NCI-H1694 treated with DMSO at 0.1 percent for 48 hours (cell line): ENCODE measurements around the gene PTGIS.

Source experiments
- DNase-seq: peaks from one replicate; lab custom pipeline; 2025; lab: John Stamatoyannopoulos, UW

Gene PTGIS

DNA sequence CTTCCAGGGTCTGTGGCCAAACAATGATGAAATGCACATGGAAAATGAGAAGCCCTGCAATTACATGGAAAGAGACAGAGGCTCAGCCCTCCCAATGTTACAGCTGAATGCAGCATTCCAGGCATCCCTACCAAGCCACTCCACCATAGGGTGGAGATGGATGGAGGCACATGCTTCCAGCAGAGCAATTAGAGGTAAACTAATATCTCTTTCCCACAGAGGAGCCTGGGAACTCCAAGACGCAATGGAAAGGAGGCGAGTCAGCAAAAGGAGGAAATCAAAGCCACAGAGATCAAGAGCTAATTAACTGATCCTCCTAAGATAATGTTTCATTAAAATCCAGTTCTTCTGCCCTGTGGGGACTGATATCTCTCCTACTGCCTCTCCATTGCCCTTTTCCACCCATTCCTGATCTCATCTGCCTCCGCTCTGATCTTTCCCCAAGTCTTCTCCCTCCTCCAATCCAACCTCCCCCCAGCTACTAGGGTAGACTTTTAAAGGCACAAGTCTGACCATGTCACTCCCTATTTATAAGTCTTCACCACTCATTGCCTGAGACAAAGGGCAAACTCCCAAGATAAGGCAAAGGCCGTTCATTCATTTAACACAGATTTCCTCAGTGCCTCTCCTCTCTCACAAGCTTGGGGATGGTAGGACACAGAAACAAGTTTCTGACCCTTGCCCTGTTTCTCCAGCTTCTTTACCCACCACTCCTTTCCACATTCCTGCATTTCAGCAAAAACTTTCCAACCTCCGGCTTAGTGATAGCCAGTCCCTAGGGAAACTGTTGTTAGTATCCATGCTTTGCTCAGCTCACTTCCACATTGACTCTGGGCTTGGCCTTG lies 71.2 kb downstream of the PTGIS start:
- DNase-seq: no peak

DNA sequence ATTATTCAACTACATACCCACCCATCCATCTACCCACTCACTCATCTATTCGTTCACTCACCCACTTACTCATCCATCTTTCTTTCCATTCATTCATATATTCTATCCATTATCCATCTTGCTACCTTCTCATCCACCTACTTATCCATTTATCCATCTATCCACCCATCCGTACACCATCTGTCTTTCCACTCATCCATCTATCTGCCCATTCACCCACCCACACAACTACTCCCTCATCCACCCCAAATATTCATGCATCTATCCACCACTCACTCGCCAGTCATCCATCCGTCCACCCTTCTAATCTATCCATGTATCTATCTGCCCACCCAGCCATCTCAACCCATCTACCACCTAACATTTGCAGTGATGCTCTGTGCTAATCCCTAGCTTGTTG lies 71.9 kb downstream of the PTGIS start:
- DNase-seq: no peak

DNA sequence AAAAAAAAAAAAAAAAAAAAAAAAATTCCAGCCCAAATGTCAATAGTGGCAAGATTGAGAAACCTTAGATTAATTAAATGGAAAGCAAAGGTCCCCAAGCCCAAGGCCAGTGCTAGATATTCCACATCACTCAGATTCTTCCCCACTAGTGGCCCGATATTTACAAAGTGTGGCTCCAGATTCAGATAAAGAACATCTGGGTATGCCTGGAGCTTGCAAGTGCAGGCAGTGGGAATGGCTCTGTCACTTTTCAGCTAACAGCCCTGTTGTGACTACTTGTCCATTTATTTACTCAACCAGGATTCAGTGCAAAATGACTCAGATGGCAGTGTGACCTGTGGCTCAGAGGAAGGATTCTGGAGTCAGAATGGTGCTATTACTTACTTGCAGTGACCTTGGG lies 77.2 kb downstream of the PTGIS start:
- no peak for DNase-seq

DNA sequence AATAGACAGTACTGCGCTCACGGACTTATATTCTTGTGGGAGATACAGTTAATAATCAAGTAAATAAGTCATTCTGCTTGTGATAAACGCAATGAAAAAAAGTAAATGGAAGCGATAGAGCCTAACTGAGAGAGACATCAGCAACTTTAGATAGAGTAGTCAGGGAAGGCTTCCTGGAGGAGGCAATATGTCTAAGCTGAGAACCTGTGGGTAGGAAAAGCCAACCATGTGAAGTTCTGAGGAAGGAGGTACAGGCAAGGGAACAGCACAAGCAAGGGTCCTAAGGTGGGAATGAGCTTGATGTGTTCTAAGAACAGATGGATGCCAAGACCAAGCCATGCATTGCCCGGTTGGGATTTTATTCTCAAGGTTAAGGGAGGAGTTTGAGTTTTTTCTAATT lies 78.2 kb downstream of the PTGIS start:
- no peak for DNase-seq

DNA sequence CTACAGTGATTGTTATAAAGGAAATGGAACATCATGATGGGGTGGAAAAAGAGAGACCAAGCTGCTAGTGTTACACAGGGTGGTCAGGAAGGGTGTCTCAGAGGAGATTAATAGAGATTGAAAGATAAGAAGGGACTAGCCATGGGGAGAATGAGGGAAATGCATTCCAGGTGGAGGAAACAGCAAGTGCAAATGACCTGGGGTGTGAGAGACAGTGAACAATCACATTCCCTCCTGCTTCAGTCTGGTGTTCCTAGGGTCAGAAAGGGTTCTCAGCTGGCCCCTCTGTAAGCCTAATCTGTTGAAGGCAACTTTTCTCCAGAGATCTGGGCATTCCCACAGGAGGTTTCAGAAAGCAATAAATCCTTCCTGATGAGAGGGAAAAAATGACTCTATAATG lies 81.9 kb downstream of the PTGIS start:
- DNase-seq: no peak

DNA sequence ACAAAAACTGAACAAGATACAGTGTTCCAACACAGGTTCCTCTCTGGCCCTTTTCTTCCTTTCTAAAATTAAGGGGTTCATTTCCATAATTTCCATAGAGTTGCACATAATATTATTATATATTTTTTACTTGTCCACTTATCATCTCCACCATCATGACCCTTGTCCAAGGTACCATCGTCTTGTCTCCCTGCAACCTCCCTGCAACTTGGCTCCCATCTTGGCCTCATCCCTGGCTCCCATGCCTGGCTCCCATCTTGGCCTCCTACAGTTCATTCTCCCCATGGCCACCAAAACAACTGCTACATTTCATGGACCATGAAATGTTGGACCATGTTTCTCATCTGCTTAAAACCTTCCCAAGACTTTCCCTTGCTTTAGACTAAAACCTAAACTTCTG lies 82.4 kb downstream of the PTGIS start:
- no peak for DNase-seq

DNA sequence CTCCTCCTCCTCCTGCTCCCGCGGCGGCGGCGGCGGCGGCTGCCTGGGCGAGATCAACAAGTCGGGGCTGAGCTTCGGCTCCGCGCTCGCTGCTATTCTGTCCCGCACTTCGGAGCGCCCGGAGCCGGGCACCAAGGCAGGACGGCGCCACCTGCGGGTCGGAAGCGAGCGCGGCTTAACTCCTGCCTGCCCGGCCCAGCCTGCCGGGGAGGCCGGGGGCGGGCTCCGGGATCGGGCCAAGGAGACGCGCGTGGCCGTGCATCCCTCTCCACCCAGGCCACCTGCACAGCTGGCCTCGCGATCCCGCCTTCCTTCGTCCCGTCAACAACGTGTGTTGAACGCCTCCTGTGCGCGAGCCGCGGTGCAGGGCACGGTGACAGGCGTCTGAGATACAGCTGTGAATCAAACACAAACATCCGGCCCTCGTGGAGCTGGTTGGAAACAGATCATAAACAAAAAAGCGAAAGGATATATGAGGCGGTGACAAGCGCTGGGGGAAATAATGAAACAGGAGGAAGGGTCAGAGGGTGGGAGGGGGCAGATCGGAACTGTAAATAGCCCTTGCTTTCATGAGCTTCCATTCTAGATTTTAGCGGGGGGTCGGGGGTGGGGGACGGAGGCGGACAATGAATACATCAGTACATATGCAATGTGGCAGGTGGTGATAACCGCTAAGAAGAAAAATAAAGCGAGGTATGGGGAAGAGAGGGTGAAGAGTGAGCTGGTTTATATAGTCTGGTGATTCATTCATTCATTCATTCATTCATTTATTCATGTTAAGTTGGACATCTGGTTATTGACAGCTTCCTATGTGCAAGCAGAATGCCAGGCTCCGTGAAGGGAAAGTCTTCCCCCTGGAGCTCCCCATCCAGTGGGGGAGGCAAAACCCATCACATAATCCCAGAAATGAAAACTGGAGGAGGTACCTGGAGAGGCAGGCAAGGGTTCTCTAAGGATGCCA lies 83.5 kb downstream of the PTGIS start:
- peak; percentile 72 for DNase-seq

DNA sequence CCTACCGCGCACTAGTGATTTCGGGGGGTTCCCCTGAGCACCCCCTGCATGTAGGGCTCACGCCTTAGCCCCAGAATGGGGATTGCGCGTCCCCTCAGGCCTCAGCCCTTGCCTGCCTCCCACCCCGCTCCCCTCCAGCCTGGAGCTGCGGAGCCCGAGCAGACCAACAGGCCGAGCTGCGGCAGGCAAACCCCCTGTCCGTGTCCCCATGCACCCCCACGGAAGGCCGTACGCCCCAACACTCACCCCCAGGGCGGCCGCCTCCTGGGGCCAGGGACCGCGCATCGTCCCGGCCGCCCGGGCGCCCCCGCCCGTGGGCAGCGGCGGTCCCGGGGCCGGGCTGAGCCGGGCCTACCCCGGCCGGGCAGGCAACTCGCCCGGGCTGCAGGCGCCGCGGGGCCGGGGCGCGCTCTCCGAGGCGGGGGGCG lies 84.2 kb downstream of the PTGIS start:
- no peak for DNase-seq

DNA sequence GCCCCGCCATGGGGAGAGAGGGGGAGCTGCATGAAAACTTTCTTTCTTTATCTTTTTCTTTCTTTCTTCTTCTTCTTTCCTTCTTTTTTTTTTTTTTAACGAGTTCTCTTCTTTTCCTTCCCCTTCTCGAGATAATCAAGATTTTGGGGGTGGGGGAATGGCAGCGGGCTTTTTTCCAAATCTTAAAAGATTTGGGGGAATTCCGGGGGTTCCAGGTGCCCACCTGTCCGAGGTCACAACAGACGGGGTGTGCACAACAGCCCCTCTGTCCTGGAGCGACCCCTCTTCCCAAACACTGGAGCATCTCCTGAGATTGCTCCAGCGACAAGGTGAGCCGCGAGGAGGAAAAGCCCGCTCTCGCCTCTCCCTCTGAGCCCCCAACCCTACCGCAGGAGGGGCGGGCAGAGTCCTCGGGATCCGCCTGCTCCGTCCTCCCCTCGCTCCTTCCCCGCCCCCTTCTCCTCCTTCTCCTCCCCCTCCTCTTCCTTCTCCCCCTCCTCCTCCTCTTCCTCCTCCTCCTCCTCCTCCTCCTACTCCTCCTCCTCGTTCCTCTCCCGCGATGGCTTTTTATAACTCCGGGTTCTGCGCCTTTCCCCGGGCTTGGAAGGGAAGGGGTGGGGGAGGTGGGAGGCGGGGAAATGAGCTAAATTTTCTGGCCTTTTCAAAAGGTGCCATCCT lies 84.8 kb downstream of the PTGIS start:
- DNase-seq: no peak

DNA sequence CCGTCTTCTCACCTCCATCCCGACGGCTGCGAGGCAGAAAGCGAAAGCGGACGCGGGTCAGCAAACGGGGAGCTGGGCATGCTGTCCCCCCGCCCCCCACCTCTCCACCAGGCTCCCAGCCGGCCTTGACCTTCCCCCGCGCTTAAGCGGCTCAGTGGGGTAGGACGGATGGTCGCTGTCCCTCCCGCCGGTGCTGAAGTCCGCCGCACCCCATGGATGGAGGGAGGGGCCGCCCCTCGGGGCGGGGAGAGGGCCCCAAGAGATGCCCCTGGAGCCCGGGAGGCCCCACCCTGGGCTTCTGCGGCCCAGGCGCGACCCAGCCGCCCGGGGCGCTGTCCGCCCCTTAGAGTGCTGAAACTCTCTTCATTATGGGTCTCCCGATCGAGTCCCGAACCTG lies 85.3 kb downstream of the PTGIS start, which contains the start of gene KCNB1:
KCNB1 (minus strand) TSS at position 48 of the 397 bp plus-strand sequence. CDS start 188 bp downstream, outside the sequence.
- DNase-seq: no peak

DNA sequence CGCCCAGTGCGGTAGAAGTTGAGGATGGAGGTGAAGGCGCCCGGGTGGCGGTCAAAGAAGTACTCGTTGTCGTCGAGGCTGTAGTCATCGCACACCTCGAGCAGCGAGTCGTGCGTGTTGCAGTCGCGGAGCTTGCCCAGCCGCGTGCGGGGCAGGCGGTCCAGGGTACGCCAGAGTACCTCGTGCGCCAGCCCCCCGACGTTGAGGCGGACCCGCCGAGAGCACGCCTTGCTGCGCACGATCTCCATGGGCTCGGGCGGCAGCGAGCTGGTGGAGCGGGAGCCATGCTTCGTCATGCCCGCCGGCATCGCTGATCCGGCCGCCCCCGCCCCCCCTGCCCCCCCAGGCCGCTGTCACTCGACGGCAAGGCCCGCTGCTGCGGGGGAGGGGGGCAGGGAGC lies 85.8 kb downstream of the PTGIS start:
- DNase-seq: no peak

DNA sequence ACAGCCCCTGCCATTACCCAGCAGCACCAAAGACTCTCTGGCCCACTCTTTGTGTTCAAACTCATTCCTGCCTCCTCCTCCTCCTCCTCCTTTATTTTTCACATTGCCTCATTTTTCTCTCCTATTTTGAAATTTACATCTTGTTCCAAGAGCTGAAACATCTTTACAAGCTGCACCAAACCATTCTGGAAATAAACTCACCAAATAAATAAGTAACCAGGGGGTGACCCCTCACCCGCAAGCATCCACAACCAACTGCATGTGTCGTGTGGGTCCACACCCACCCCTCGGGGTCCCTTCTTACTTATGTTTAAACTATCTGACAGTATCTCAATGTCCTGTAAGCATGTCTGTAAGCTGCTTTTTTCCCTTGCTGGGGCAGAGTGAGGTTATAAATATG lies 86.8 kb downstream of the PTGIS start:
- DNase-seq: no peak

DNA sequence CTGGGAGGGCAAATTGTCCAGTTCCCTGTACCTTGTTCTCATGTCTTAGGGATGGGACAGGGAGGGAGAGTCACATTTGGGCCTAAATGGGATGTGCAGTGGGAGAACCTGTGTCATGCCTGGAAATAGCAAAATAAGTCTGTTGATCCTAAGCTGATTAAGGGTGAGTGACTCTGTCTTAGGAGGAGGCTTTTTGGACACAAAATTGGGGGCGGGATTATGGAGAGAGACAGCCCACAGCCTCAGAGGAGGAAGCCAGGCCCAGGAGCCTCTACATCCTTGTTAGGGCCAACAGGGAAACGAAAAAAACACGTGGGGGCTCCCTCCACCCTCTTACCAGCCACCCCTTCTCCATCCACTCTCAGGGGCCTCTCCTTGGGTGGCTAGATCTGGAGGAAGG lies 87.7 kb downstream of the PTGIS start:
- no peak for DNase-seq

DNA sequence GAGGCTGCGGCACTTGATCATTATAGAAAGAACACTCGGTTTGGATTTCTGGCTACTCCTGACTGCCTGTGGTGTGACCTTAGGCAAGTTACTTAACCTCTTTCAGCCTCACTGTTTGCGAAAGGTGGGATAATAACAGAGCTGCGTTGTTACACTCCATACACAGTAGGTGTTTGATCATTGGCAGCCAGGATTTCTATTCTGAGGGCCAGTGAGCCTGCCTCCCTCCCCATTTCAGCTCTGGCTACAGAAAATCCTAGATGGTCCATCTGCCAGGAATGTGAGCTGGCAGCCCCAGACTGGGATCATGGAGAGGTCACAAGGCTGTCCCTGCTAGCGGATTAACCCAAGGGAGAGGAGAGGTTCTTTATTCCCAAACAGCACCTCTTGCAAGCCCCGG lies 88.2 kb downstream of the PTGIS start:
- DNase-seq: no peak

DNA sequence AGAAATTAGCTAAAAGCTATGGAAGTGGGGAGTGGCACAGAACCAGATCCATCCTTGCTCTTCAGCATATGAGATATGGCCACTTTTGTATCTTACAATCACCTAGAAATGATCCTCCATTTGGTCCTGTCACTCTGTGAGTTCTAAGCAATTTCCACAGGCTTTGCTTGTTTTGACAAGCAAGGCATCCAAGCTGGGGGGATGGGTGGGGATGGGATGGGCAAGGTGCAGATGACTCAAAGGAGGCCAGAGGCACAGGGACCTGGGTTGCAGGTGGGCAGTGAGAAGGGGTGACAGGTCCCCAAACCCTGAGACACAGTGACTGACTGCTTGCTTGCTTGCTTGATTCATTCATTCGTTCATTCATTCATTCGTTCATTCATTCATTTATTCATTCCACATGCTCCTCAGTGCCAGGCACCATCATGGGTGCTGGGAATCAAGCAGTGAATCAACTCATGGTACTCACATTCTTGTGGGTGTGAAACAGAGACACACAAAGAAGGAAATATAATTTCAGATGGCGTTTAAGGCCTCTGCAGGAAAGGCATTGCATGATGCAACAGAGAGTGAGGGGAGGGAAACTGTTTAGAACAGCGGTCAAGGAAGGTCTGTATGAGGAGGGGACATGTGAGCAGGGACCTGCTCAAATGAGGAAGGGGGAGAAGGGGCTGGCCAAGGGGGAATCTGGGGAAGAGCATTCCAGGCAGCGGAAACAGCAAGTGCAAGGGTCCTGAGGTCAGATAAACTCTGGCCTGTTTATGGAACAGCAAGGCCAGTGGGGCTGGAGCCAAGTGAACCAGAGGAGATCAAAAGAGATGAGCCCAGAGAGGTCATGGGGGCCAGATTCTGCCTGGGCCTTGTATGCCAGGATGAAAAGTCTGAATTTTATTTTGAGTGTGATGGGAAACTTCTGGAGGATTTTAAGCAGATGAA lies 88.9 kb downstream of the PTGIS start:
- no peak for DNase-seq

DNA sequence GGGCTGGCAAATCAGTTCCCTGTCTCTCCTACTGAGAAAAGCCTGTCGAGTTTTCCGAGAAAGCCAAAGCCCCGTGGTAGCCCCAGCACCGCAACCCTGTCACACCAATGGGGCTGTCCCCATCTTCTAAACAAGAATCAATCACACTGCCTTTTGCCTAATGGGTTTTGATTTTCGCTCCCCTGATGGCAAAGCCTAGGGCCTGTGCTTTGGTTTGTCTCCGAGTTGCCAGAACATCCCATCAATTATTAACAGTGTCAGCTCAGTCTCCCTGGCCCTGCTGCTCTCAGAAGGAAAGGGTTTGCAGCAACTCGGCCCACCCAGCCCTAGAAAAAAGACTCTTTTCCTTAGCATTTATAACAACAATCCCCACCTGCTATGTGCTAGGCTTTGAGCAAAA lies 89.7 kb downstream of the PTGIS start:
- DNase-seq: no peak

DNA sequence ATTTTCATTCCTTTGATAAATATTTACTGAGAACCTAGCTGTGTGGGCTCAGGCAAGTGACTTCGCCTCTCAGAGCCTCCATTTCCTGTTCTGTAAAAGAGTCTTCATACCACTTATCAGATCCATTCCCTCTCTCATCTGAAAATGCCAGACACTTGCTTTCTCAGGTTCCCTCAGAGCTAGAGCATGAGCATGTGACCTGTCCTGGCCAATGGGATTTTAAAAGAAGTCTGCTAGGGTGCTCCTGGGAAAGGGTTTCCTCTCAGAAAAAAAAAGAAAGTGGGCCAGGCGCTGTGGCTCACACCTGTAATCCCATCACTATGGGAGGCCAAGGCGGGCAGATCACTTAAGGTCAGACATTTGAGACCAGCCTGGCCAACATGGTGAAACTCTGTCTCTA lies 90.7 kb downstream of the PTGIS start:
- DNase-seq: no peak

DNA sequence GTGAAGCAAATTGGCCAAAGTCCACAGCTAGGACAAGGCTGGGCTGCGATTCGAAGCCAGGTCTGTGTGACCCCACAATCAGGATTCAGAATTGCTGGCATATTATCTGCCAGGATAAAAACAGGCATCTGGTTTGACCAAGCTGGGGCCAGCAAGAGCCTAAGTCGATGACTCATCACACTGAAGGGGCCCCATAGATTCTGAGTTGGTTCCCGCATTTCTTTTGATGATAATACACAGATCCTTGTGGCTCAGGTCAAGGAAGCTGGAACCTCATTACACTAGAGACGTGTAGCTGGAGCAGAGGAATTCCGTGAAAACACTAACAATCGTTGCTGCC lies 92.0 kb downstream of the PTGIS start:
- no peak for DNase-seq

DNA sequence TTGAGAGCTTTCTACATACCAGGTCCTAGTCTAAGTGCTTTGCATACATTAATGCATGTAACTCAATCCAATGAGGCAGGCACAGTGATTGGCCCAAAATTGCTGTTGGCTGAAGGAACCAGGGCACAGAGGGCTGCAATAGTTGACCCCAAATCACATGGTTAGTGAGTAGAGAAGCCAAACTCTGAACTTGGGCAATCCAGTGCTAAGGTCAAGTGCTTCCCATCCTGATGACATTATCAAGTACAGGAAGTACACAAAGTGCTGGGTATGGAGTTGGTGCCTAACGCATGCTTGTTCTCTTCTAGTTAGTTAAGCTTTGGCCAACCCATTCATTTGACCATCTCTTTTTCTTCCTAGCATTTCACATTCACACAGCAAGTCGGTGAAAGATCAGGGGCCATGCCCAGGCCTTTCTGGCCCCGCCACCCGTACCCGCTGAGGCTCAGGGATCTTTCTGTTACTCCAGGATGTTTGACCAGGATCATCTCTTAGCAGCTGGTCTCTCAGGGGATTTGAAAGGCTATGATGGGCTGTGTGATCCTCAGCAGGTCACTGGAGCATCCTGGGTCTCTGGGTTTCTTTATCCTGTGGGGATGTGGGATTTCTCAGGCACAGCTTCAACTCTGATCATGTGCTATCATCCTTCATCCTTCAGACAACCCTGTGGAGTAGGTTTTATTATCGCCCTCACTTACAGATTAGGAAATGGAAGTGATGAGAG lies 92.5 kb downstream of the PTGIS start:
- no peak for DNase-seq

DNA sequence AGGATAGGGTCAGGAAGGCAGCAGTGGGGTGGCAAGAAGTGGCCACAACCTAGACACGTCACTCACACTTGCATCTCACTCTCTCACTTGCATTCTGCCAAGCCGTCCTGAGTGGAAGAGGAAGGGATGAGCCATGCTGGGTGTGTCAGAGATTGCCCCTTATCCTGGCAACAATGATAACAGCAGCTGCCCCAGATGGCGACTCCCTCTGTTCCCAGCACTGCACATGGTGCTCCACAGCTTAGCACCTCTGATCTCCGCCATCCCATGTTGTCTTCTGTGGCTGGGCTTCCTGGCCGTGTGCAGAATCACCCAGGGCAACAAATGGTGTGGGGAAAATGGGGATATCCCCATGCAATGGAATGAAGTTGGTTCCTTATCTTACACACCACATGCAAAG lies 96.5 kb downstream of the PTGIS start:
- DNase-seq: peak; percentile 43

DNA sequence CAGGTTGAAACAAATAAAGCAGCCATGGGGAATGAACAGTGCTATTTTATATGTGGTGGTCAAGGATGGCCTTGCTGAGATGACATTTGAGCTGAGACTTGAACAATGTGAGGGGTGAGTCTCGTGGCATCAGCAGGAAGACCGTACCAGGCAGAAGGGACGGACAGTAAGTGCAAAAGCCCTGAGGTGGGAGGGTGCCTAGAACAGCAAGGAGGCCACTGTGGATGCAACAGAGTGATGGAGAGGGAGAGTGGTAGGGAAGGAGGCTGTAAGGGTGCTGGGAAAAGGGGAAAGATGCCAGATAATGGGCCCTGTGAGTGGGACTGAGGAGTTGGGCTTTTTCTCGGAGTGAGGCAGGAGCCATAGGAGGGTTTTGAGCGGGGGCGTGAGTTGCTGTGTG lies 97.0 kb downstream of the PTGIS start:
- no peak for DNase-seq
